Retinal pigment epithelial cell (primary cell): ENCODE data around the gene TMEM163.

Source experiments
- DNase-seq: peaks from one replicate; pipeline ENCODE4 v3.0.0-alpha.2; 2010; ENCODE audit warnings: low read depth
- H3K4me3 ChIP-seq: 2 replicates; pipeline ENCODE4 v1.5.1; 2011; ENCODE audit warnings: mild to moderate bottlenecking, low read length, control low read depth, moderate library complexity
- CTCF ChIP-seq: conservative IDR thresholded peaks from 2 replicates; pipeline ENCODE4 v1.5.1; 2011; ENCODE audit warnings: low read depth, low read length, control low read depth, inconsistent platforms

Gene TMEM163

GRCh38 chr2:134682726-134683125, 36.1 kb downstream of the TMEM163 start:
- H3K4me3 ChIP-seq, result no peak overlapping the region
- DNase-seq, result no peak
- no peak for TF ChIP-seq CTCF

- TF ChIP-seq CTCF, result no peak
- H3K4me3 ChIP-seq, result no peak overlapping the region
Observed at GRCh38 chr2:134681201-134681600, 37.6 kb downstream of the TMEM163 start.

GRCh38 chr2:134679745-134680144, 39.1 kb downstream of the TMEM163 start:
- H3K4me3 ChIP-seq, result no peak overlapping the region
- TF ChIP-seq CTCF, result no peak
- no peak for DNase-seq

More at GRCh38 chr2:134681201-134681600, 37.6 kb downstream of the TMEM163 start:
- no peak for DNase-seq

GRCh38 chr2:134679294-134679693, 39.5 kb downstream of the TMEM163 start:
- no peak for TF ChIP-seq CTCF
- H3K4me3 ChIP-seq, result no peak overlapping the region
- no peak for DNase-seq

GRCh38 chr2:134677856-134678756, 40.7 kb downstream of the TMEM163 start:
- no peak for DNase-seq

GRCh38 chr2:134676960-134677359, 41.8 kb downstream of the TMEM163 start:
- no peak overlapping the region for H3K4me3 ChIP-seq
- no peak for DNase-seq
- no peak for TF ChIP-seq CTCF

More at GRCh38 chr2:134677856-134678756, 40.7 kb downstream of the TMEM163 start:
- TF ChIP-seq CTCF, result no peak
- H3K4me3 ChIP-seq, result no peak overlapping the region

GRCh38 chr2:134675314-134675713, 43.5 kb downstream of the TMEM163 start:
- no peak for DNase-seq
- no peak overlapping the region for H3K4me3 ChIP-seq
- TF ChIP-seq CTCF, result no peak
